AG20443 (cell line): ENCODE results near the gene SETD3.
A peak's percentile ranks its signal among the peaks of the same experiment; 100 is the strongest.

Experiments used
- DNase-seq: peaks from one replicate; pipeline ENCODE4 v3.0.0; 2012; ENCODE audit warnings: low spot score, mixed read lengths

Gene SETD3

GRCh38 chr14:99393059-99393655 lies 87.5 kb downstream of the SETD3 start:
- DNase-seq = peak; percentile 69

GRCh38 chr14:99391671-99392070 lies 89.0 kb downstream of the SETD3 start:
- DNase-seq = peak; percentile 81

DNA sequence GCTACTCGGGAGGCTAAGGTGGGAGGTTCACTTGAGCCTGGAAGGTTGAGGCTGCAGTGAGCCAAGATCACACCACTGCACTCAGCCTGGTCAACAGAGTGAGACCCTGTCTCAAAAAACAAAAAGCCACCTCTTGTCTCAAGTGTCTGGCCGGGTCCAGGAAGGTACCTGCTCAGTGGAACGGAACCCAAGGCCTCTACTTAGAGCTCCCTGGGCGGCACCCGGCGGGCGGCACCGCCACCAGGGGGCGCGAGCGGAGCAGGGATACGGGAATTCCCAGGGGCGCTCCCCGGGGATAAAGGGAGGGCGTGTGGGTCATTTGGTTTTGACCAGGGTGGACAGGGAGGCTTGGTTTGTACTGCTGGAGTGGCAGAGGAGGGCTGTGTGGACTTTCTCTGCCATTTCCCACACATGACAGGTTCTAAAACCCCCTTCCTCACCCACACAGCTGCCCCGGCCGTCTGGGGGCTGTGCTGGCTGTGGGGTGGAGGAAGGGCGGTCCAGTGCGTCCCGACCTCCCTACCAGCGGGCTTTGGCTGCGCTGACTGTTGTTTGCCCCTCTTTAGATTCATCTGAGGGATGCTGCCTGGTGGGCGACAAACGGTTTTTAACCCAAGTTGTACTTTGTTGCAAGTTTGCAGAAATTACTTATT lies 91.4 kb downstream of the SETD3 start:
- DNase-seq = peak; percentile 72

GRCh38 chr14:99388286-99388685 lies 92.4 kb downstream of the SETD3 start:
- no peak for DNase-seq

- DNase-seq = no peak
These were observed 92.8 kb downstream of the SETD3 start for GRCh38 chr14:99387880-99388279.

DNA sequence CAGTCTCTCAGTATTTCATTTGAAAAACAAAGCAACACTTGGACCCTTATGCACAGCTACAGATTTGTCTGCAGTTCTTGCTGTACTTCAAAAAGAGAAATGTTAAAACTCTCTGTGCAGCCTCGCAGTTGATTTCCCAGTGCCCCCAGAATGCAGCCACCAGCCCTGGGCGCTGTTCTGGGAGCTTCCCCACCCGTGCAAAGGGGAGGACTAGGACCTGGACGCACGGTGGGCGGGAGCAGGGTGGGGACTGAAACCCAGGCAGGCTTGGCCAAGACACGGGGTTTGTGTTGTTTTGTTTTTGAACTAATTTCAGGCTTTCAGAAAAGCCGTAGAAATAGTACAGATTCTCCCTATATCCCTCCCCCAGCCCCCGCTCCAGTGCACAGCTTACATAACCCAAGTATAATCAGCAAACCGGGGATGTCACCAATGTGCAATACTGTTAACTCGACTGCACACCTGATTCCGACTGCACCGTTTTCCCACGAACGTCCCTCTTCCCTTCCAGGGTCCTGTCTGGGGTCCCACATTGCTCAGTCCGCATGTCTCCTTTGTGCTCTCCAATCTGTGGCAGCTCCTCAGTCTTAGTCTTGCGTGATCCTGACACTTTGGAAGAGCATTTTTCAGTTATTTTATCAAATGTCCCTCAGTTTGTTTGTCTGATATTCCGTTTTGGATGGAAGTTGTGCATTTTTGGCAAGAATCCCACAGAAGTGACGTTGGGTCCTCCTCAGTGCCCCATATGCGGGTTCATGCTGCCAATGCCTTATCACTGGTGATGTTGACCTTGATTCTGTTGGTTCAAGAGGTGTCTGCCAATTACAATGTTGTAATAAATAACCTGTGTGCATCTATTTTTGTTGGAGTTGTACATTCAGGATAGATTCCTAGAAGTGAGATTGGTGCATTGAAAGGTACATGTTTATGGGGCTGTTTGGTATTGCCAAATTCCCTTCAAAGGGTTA lies 95.9 kb downstream of the SETD3 start:
- DNase-seq = no peak

DNA sequence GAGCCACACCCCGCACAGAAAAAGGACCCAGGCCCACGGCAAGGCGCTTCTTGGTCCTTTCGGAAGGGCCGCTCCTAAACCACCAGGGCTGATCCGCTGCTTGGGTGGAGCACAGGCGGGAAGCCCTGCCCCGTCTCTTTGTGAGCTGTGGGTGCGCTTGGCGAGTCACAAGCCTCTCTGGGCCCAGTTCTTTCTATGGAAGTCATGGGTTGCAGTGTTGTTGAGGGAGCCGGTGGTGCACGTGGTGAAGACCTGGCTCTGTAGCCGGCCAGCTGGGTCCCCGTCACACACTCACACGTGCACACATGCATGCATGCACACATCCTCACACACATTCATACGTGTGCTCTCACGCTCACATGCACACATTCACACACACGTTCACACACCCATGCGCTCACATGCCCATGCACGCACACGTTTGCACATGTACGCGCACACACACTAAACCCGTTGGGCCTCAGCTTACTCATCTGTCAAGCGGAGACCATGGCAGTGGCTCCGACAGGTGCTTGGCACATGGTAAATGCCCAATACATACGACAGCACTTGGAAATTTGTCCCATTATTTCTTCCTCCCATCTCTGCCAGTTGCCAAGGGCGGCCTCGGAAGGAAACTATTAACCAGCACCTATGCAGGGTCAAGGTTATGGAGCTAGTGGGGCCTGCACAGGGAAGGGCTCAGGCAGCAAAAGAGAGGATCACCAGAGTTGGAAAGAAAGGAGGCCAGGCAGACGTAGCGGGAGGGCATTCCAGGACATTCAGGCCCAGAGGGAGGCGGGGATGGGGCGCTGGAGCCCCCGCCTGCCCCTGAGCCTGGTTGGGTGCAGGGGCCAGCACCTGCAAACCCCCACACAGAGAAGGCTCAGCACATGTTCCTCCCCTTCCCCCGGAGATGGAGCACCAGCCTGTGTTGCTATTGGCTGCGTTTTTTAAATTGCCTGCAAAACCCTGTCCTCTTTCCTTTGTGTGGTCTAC lies 96.9 kb downstream of the SETD3 start:
- DNase-seq = no peak

GRCh38 chr14:99382781-99383471 lies 97.7 kb downstream of the SETD3 start:
- no peak for DNase-seq

DNA sequence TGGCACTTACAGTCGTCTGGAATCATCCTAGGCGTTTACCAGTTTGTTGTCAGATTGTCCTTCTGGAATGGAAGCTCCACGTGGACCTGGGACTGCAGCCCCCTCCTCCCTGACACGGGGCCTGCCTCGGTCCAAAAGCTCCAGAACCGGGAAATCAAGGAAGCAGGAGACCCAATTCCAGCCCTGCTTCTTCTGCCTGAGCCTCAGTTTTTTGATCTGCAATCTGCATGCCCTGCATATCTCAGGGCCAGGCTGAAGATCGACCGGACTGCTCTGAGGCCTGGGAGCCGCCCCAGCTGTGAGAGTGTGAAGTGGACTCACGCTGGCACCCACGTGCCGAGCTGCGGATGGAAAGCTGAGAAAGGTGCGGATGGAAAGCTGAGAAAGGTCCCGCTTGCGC lies 98.6 kb downstream of the SETD3 start:
- no peak for DNase-seq

GRCh38 chr14:99381688-99382060 lies 99.0 kb downstream of the SETD3 start:
- DNase-seq = no peak

GRCh38 chr14:99380991-99381687 lies 99.5 kb downstream of the SETD3 start:
- DNase-seq = no peak

DNA sequence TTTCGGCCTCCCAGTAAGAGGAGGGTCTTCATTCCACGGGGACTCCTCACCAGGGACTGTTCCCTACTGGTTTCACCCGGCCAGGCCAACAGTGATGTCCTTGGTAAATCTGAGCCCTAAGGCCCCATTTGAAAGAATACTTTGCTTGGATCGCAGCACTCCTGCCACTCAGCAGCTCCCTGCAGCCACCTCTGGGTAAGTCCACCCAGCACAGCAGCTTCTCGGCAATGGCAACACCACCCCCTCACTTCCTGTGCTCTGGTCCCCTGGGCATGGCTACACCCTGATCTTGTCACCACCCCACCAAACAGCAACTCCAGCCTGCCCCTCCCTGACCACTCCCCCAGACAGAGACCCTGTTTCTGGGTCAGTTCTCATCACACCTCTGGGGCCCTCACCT lies 100.3 kb downstream of the SETD3 start:
- DNase-seq = no peak

GRCh38 chr14:99378782-99379214 lies 101.9 kb downstream of the SETD3 start:
- DNase-seq = peak; percentile 71

GRCh38 chr14:99377951-99378350 lies 102.7 kb downstream of the SETD3 start:
- no peak for DNase-seq

GRCh38 chr14:99374964-99375363 lies 105.7 kb downstream of the SETD3 start:
- no peak for DNase-seq

DNA sequence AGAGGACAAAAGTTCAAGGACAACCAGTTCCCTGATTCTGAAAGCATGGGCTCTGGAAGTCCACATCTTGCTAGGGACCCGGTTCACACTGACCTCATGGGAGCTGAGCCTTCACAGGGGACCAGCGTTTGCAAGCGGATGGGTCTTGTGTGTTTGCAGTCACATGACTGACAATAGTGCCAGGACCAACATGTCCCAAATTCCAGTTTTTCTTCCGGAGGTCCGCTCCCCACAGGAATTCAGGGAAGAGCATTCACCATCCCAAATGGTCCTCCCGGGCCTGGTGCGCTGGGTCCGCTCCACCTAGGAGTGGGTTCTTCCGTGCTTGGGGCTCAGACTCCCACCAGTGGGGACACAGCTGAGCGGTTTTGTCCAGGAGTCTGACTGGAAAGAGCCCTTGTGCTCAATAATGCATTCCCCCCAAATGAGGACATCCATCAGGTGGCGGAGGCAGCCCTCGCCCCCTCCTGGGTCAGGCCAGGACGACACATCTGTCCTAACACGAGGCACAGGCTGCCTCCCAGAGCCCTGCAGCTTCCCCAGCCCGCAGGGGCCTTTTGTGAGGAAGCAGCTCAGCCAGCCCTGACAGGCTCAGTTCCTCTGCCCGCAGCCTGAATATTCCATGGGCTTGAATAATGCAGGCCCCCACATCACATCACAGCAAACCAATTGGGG lies 116.9 kb downstream of the SETD3 start:
- DNase-seq = no peak

GRCh38 chr14:99363051-99363450 lies 117.6 kb downstream of the SETD3 start:
- DNase-seq = no peak

DNA sequence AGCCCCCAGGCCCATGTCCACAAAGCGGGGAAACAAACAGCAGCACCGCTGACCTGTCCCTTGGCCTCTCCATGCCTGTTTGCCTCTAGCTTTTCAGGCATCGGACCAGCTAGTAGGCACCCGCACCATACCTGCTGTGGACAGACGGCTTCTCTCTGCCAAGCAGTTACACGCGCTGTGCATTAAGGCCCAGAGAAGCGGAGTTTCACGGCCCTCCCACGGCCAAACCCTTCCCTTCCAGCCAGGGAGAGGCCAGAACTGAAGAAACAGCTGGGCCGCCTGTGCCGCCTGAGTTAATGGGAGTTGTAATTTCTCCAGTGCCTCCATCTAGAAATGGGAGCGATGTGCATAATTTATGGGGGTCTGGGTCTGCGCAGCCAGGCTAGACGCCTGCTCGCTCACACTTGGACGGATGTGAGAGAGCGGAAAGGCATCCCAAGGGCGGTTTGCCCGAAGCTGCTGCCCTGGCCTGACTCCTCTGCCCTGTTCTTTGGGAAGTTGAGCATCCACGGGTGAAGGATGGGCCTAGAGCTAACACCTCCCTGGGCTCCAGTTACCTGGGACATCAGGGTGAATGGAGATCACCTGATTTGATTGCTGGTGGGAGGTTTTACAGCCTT lies 119.0 kb downstream of the SETD3 start:
- no peak for DNase-seq
